GM12874 (cell line): ENCODE data around the gene PGLYRP4.

ENCODE experiments used
- CTCF ChIP-seq: IDR thresholded peaks from 2 replicates; pipeline ENCODE4 v1.5.1; 2011; ENCODE audit warnings: low read depth, mild to moderate bottlenecking, control low read depth, low read length, moderate library complexity; ENCODE audit not compliant: insufficient read depth

PGLYRP4 gene

GRCh38 chr1:153387001-153387400 lies 38.4 kb upstream of the PGLYRP4 start:
- TF ChIP-seq CTCF, result no peak

GRCh38 chr1:153386500-153386901 lies 37.9 kb upstream of the PGLYRP4 start:
- TF ChIP-seq CTCF, result no peak

GRCh38 chr1:153384958-153385580 lies 36.4 kb upstream of the PGLYRP4 start:
- TF ChIP-seq CTCF, result no peak

- TF ChIP-seq CTCF, result no peak
Observed at GRCh38 chr1:153380711-153381110, 32.1 kb upstream of the PGLYRP4 start.

- no peak for TF ChIP-seq CTCF
Observed at GRCh38 chr1:153379591-153379990, 30.9 kb upstream of the PGLYRP4 start.

GRCh38 chr1:153375511-153375910 lies 26.9 kb upstream of the PGLYRP4 start, which contains the start of gene S100A12:
Gene S100A12, minus strand, starts transcription at chr1:153375621. Its CDS starts 1,029 bp downstream, at chr1:153374592.
- no peak for TF ChIP-seq CTCF

- no peak for TF ChIP-seq CTCF
Observed at GRCh38 chr1:153374071-153374470, 25.4 kb upstream of the PGLYRP4 start.
